ENCODE measurements around the gene CEP78. TPM values are rescaled to one million over a fixed set of nuclear protein-coding genes. Genes with fewer than 3 reads are reported as not detected.

CEP78 gene
- polyA plus RNA-seq, 2 donors: 5.2 to 5.3 TPM

DNA sequence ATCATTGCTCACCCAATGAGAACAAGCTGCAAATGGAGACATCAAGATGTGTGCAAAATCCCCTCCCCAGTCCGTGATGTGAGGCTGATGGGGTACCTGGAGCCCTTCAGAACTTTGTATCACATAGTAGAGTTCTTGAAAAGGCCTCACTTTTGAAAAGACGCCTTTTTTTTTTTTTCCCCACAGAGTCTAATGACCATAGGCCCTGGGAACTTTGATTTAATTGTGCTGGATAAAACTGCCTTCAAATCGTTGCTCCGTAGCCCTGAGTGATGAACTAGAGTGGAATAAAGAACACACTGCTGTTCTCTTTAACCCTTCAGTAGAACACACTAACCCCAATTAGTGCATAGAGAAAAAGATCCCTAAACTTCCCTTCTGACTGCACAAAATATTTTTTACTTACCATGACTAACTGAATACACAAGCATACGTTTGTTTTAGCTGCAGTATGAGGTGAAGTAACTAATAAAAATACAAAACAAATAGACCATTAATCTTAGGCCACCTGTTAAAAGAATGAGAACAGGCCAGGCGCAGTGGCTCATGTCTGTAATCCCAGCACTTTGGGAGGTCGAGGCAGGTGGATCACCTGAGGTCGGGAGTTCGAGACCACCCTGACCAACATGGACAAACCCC, 76.1 kb downstream of the CEP78 start:
- H3K9me3 ChIP-seq (ENCODE audit: control insufficient read depth in 2 of 2, insufficient read depth in 1 of 2, low read depth in 1 of 2, low read length in 1 of 2): no peaks in the 10 kb centered on the region
- no peaks in the 10 kb centered on the region for H3K27me3 ChIP-seq (ENCODE audit: control insufficient read depth in 1 of 2, insufficient read depth in 2 of 2, low read length in 2 of 2)
- no peaks in the 10 kb centered on the region for H3K4me1 ChIP-seq (ENCODE audit: control insufficient read depth in 2 of 2, insufficient read depth in 2 of 2, low read length in 1 of 2)
- H3K27ac ChIP-seq (ENCODE audit: low read depth in 2 of 2, low read length in 1 of 2): no peak overlapping the region
- peaks cover 0 to 5% of the 10 kb centered on the region in 2 donors for H3K36me3 ChIP-seq (ENCODE audit: control insufficient read depth in 2 of 2, insufficient read depth in 2 of 2, low read length in 1 of 2)
- no peak overlapping the region for H3K4me3 ChIP-seq (ENCODE audit: low read depth in 1 of 2, low read length in 2 of 2)
- WGBS, 2 donors: 57 to 75% methylated on average over 9 of the region's 9 CpGs

GRCh38 chr9:78314550-78314949, 78.7 kb downstream of the CEP78 start:
- H3K4me1 ChIP-seq (ENCODE audit: control insufficient read depth in 2 of 2, insufficient read depth in 2 of 2, low read length in 1 of 2): no peaks in the 10 kb centered on the region
- H3K27ac ChIP-seq (ENCODE audit: low read depth in 2 of 2, low read length in 1 of 2): no peak overlapping the region
- H3K27me3 ChIP-seq (ENCODE audit: control insufficient read depth in 1 of 2, insufficient read depth in 2 of 2, low read length in 2 of 2): no peaks in the 10 kb centered on the region
- H3K9me3 ChIP-seq (ENCODE audit: control insufficient read depth in 2 of 2, insufficient read depth in 1 of 2, low read depth in 1 of 2, low read length in 1 of 2): no peaks in the 10 kb centered on the region
- H3K36me3 ChIP-seq (ENCODE audit: control insufficient read depth in 2 of 2, insufficient read depth in 2 of 2, low read length in 1 of 2): peaks cover 4 to 9% of the 10 kb centered on the region in 2 donors
- H3K4me3 ChIP-seq (ENCODE audit: low read depth in 1 of 2, low read length in 2 of 2): no peak overlapping the region
- 94% methylated on average over 5 of the region's 5 CpGs for WGBS, 2 donors

DNA sequence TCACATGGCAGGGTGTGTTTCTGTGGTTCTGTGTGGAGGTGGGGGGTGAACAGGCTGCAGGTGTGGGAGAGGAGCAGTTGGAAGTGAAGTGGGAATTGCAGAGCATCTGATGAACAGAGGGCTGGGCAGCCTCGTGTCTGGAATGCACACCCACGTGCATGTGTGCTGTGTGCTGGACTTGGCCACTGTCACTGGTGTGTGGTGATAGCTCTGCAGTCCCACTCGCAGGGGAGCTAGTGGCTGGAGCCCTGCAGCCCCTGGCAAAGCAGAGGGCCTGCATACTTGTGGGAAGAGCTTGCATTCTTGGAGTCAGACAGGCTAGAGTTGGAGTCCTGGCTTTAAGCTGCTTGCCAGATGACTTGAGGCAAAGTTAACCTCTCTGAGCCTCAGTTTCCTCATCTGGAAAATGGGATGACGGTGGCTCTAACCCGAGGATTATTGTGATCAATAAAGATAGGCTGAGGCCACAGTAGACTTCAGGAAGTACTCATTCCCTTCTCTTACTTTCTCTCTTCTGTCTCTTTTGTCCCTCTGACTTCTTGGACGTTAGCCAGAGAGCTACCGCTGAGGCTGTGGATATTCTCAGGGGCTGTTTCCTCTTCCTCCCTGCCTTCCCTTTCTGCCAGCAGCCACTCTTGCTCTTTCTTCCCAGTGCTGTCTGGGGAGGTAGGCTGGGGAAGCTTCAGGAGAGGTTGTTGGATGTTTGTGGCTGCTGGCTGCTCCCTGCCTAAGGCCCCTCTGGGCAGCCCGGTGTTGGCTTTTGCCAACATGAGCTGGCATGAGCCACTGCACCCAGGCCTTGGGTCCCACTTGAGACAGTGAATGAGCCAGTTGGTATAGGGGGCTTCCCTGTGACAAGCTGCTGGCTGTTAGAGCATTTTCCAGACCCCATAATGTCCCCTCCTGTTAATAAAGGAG, 79.3 kb downstream of the CEP78 start:
- 62 to 63% methylated on average over 8 of the region's 8 CpGs for WGBS, 2 donors
- peaks cover 5 to 9% of the 10 kb centered on the region in 2 donors for H3K36me3 ChIP-seq (ENCODE audit: control insufficient read depth in 2 of 2, insufficient read depth in 2 of 2, low read length in 1 of 2)
- H3K27ac ChIP-seq (ENCODE audit: low read depth in 2 of 2, low read length in 1 of 2): no peak overlapping the region
- no peaks in the 10 kb centered on the region for H3K27me3 ChIP-seq (ENCODE audit: control insufficient read depth in 1 of 2, insufficient read depth in 2 of 2, low read length in 2 of 2)
- H3K4me3 ChIP-seq (ENCODE audit: low read depth in 1 of 2, low read length in 2 of 2): no peak overlapping the region
- no peaks in the 10 kb centered on the region for H3K9me3 ChIP-seq (ENCODE audit: control insufficient read depth in 2 of 2, insufficient read depth in 1 of 2, low read depth in 1 of 2, low read length in 1 of 2)
- H3K4me1 ChIP-seq (ENCODE audit: control insufficient read depth in 2 of 2, insufficient read depth in 2 of 2, low read length in 1 of 2): no peaks in the 10 kb centered on the region

DNA sequence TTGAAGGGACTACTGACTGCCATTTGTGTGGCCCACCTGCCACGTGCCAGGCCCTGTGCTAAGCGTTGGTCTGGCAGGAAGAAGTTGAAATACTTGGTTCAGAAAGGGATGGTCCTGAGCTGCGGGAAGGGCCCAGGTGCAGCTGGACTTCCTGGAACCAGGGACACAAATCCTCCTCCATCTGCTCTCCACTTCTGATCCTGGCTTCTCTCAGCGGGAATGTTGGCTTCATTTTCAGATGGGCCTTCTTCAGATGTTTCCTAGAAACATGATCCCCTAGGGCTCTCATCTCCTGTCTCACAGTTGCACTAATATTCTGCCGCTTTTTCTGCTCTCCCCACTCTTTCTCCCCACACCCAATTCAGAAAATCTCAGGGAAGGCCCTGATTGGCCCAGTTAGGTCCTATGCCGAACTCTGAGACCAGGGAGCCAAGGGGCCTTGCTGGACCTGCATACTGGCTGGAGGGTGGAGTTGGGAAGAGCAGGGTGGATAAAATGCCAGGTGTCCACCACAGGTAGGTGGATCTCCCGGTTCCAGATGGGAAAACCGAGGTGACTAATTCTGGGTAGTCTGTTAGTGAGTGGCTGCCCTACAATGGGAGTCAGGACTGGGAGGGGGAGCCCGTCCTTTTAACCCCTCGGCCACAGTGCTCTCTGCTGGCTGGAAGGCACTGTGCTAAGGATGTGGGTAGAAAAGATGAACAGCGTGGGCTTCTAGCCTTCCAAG, 80.5 kb downstream of the CEP78 start:
- H3K27me3 ChIP-seq (ENCODE audit: control insufficient read depth in 1 of 2, insufficient read depth in 2 of 2, low read length in 2 of 2): no peaks in the 10 kb centered on the region
- peaks cover 4 to 9% of the 10 kb centered on the region in 2 donors for H3K36me3 ChIP-seq (ENCODE audit: control insufficient read depth in 2 of 2, insufficient read depth in 2 of 2, low read length in 1 of 2)
- no peaks in the 10 kb centered on the region for H3K9me3 ChIP-seq (ENCODE audit: control insufficient read depth in 2 of 2, insufficient read depth in 1 of 2, low read depth in 1 of 2, low read length in 1 of 2)
- H3K4me3 ChIP-seq (ENCODE audit: low read depth in 1 of 2, low read length in 2 of 2): no peak overlapping the region
- H3K4me1 ChIP-seq (ENCODE audit: control insufficient read depth in 2 of 2, insufficient read depth in 2 of 2, low read length in 1 of 2): no peaks in the 10 kb centered on the region
- H3K27ac ChIP-seq (ENCODE audit: low read depth in 2 of 2, low read length in 1 of 2): no peak overlapping the region
- 90 to 92% methylated on average over 11 of the region's 11 CpGs for WGBS, 2 donors

DNA sequence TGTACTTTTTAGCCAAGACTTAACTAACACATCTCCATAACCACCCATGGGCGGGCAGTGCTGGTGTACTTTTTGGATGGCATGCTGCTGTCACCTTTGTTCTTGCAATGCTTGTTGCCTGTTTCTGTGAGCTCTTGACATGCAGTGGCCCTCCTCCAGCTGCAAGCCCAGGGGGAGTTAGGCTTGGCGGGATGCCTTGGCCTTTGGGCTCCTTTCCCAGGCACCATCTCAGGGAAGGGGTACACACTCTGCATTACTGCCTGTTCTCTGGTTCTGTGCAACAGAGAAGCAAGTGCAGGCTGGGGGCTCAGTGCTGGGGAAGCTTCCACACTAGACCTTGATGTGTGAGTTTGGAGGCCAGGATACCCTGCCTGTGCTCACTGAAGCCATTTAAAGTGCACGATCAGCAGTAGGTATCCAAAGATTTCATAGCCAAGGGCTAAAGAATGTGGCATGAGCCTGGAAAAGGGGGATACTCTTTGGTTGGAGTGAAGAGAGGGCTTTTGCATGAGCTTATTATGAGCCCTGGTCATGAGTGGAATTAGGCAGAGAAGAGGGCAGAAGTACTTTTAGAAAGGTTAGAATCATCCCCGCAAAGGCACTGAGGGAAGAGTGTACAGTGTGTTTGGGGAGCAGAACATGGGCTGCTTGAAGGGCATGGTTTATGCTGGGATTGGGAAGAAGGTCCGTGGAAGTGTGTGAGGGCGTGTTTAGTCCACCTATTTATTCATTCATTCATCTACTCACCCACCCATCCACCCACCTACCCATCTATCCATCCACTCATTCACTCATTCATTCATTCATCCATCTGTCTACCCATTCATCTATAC, 83.5 kb downstream of the CEP78 start:
- 93 to 94% methylated on average over 6 of the region's 6 CpGs for WGBS, 2 donors
- Histone ChIP-seq H3K27ac (ENCODE audit: low read depth in 2 of 2, low read length in 1 of 2) (no peak overlapping the region), H3K9me3 (ENCODE audit: control insufficient read depth in 2 of 2, insufficient read depth in 1 of 2, low read depth in 1 of 2, low read length in 1 of 2) (no peaks in the 10 kb centered on the region), H3K4me1 (ENCODE audit: control insufficient read depth in 2 of 2, insufficient read depth in 2 of 2, low read length in 1 of 2) (no peaks in the 10 kb centered on the region), H3K36me3 (ENCODE audit: control insufficient read depth in 2 of 2, insufficient read depth in 2 of 2, low read length in 1 of 2) (peaks cover 4 to 9% of the 10 kb centered on the region in 2 donors), H3K4me3 (ENCODE audit: low read depth in 1 of 2, low read length in 2 of 2) (no peak overlapping the region), H3K27me3 (ENCODE audit: control insufficient read depth in 1 of 2, insufficient read depth in 2 of 2, low read length in 2 of 2) (no peaks in the 10 kb centered on the region)

GRCh38 chr9:78320030-78320693, 84.3 kb downstream of the CEP78 start:
- Histone ChIP-seq H3K36me3 (ENCODE audit: control insufficient read depth in 2 of 2, insufficient read depth in 2 of 2, low read length in 1 of 2) (peaks cover 4 to 9% of the 10 kb centered on the region in 2 donors), H3K27ac (ENCODE audit: low read depth in 2 of 2, low read length in 1 of 2) (no peak overlapping the region), H3K27me3 (ENCODE audit: control insufficient read depth in 1 of 2, insufficient read depth in 2 of 2, low read length in 2 of 2) (no peaks in the 10 kb centered on the region), H3K9me3 (ENCODE audit: control insufficient read depth in 2 of 2, insufficient read depth in 1 of 2, low read depth in 1 of 2, low read length in 1 of 2) (no peaks in the 10 kb centered on the region), H3K4me1 (ENCODE audit: control insufficient read depth in 2 of 2, insufficient read depth in 2 of 2, low read length in 1 of 2) (no peaks in the 10 kb centered on the region), H3K4me3 (ENCODE audit: low read depth in 1 of 2, low read length in 2 of 2) (no peak overlapping the region)
- 79 to 96% methylated on average over 4 of the region's 4 CpGs for WGBS, 2 donors

GRCh38 chr9:78320875-78321496, 85.1 kb downstream of the CEP78 start:
- H3K27me3 ChIP-seq (ENCODE audit: control insufficient read depth in 1 of 2, insufficient read depth in 2 of 2, low read length in 2 of 2): no peaks in the 10 kb centered on the region
- H3K9me3 ChIP-seq (ENCODE audit: control insufficient read depth in 2 of 2, insufficient read depth in 1 of 2, low read depth in 1 of 2, low read length in 1 of 2): no peaks in the 10 kb centered on the region
- no peaks in the 10 kb centered on the region for H3K4me1 ChIP-seq (ENCODE audit: control insufficient read depth in 2 of 2, insufficient read depth in 2 of 2, low read length in 1 of 2)
- H3K4me3 ChIP-seq (ENCODE audit: low read depth in 1 of 2, low read length in 2 of 2): no peak overlapping the region
- WGBS, 2 donors: 88 to 92% methylated on average over 4 of the region's 4 CpGs
- no peak overlapping the region for H3K27ac ChIP-seq (ENCODE audit: low read depth in 2 of 2, low read length in 1 of 2)
- peaks cover 4 to 9% of the 10 kb centered on the region in 2 donors for H3K36me3 ChIP-seq (ENCODE audit: control insufficient read depth in 2 of 2, insufficient read depth in 2 of 2, low read length in 1 of 2)

- 93 to 95% methylated on average over 7 of the region's 7 CpGs for WGBS, 2 donors
- Histone ChIP-seq H3K36me3 (ENCODE audit: control insufficient read depth in 2 of 2, insufficient read depth in 2 of 2, low read length in 1 of 2) (peaks cover 4 to 9% of the 10 kb centered on the region in 2 donors), H3K9me3 (ENCODE audit: control insufficient read depth in 2 of 2, insufficient read depth in 1 of 2, low read depth in 1 of 2, low read length in 1 of 2) (no peaks in the 10 kb centered on the region), H3K4me1 (ENCODE audit: control insufficient read depth in 2 of 2, insufficient read depth in 2 of 2, low read length in 1 of 2) (no peaks in the 10 kb centered on the region), H3K27ac (ENCODE audit: low read depth in 2 of 2, low read length in 1 of 2) (no peak overlapping the region), H3K4me3 (ENCODE audit: low read depth in 1 of 2, low read length in 2 of 2) (no peak overlapping the region), H3K27me3 (ENCODE audit: control insufficient read depth in 1 of 2, insufficient read depth in 2 of 2, low read length in 2 of 2) (no peaks in the 10 kb centered on the region)
Measured at GRCh38 chr9:78321505-78321904, 85.6 kb downstream of the CEP78 start.

Measured in esophagus (tissue), 2 donors.